HG03095 (cell line): ENCODE results near the gene TADA1.

ENCODE experiments used
- ATAC-seq: cut with Tn5 transposase; IDR thresholded peaks from one replicate; pipeline ENCODE4 v1.9.1; 2021; ENCODE audit warnings: moderate library complexity; ENCODE audit not compliant: unreplicated experiment

TADA1 gene

GRCh38 chr1:166875734-166876539, at the start of gene TADA1:
TSS of gene TADA1 (minus strand) at chr1:166876264. CDS start at chr1:166876233, 31 bp downstream.
- peak; percentile 87 for ATAC-seq

- ATAC-seq = peak; percentile 83
Observed at GRCh38 chr1:166924823-166925541, 48.9 kb upstream of the TADA1 start.

GRCh38 chr1:166920561-166921475, 44.8 kb upstream of the TADA1 start:
- no peak for ATAC-seq

GRCh38 chr1:166918956-166919316, 42.9 kb upstream of the TADA1 start:
- no peak for ATAC-seq

- no peak for ATAC-seq
Observed at GRCh38 chr1:166918088-166918955, 42.3 kb upstream of the TADA1 start.

GRCh38 chr1:166915941-166916340, 39.9 kb upstream of the TADA1 start:
- no peak for ATAC-seq

- ATAC-seq = no peak
Observed at GRCh38 chr1:166915042-166915441, 39.0 kb upstream of the TADA1 start.

- no peak for ATAC-seq
Observed at GRCh38 chr1:166914111-166914510, 38.0 kb upstream of the TADA1 start.

GRCh38 chr1:166911624-166912023, 35.6 kb upstream of the TADA1 start:
- no peak for ATAC-seq

- peak; percentile 89 for ATAC-seq
Observed at GRCh38 chr1:166910396-166910994, 34.4 kb upstream of the TADA1 start.

GRCh38 chr1:166908942-166909341, 32.9 kb upstream of the TADA1 start:
- ATAC-seq = no peak

GRCh38 chr1:166907763-166908162, 31.7 kb upstream of the TADA1 start:
- peak; percentile 49 for ATAC-seq

GRCh38 chr1:166907051-166907450, 31.0 kb upstream of the TADA1 start:
- ATAC-seq = no peak

- no peak for ATAC-seq
Observed at GRCh38 chr1:166906647-166907046, 30.6 kb upstream of the TADA1 start.

GRCh38 chr1:166905900-166906299, 29.8 kb upstream of the TADA1 start:
- ATAC-seq = no peak

GRCh38 chr1:166905136-166905535, 29.1 kb upstream of the TADA1 start:
- no peak for ATAC-seq

GRCh38 chr1:166903232-166903631, 27.2 kb upstream of the TADA1 start:
- no peak for ATAC-seq

- no peak for ATAC-seq
Observed at GRCh38 chr1:166902279-166902678, 26.2 kb upstream of the TADA1 start.

- ATAC-seq = no peak
Observed at GRCh38 chr1:166900987-166901386, 24.9 kb upstream of the TADA1 start.

- no peak for ATAC-seq
Observed at GRCh38 chr1:166899769-166900168, 23.7 kb upstream of the TADA1 start.
